ENCODE results near the gene RCAN2. TPM values are rescaled to one million over a fixed set of nuclear protein-coding genes. Genes with fewer than 3 reads are reported as not detected.

The RCAN2 gene
- total RNA-seq, 2 donors from 2014 or later = 3.6 to 7.0 TPM

- H3K4me3 ChIP-seq = no peak overlapping the region
- no peak for TF ChIP-seq CTCF (IDR thresholded peaks at IDR 0.05)
- no peak overlapping the region for H3K9ac ChIP-seq (ENCODE audit: low read depth in 2 of 2, low read length in 2 of 2)
- H3K27me3 ChIP-seq = no peaks in the 10 kb centered on the region
- no peaks in the 10 kb centered on the region for H3K9me3 ChIP-seq
- intact Hi-C loops (cut with DNase I) = no loop called here
- H3K27ac ChIP-seq = no peak overlapping the region
- DNase-seq = no peak
- no peaks in the 10 kb centered on the region for H3K4me1 ChIP-seq
- no peaks in the 10 kb centered on the region for H3K36me3 ChIP-seq
Measured at GRCh38 chr6:46287681-46288080, 203.6 kb downstream of the RCAN2 start.

- no peaks in the 10 kb centered on the region for H3K9me3 ChIP-seq
- intact Hi-C loops (cut with DNase I) = no loop called here
- TF ChIP-seq CTCF (IDR thresholded peaks at IDR 0.05) = no peak
- H3K27ac ChIP-seq = no peak overlapping the region
- H3K9ac ChIP-seq (ENCODE audit: low read depth in 2 of 2, low read length in 2 of 2) = no peak overlapping the region
- DNase-seq = no peak
- H3K27me3 ChIP-seq = no peaks in the 10 kb centered on the region
- H3K4me3 ChIP-seq = no peak overlapping the region
- no peaks in the 10 kb centered on the region for H3K36me3 ChIP-seq
- no peaks in the 10 kb centered on the region for H3K4me1 ChIP-seq
Measured at GRCh38 chr6:46287043-46287442, 204.2 kb downstream of the RCAN2 start.

- Histone ChIP-seq H3K4me3 (no peak overlapping the region), H3K27me3 (no peaks in the 10 kb centered on the region), H3K9ac (ENCODE audit: low read depth in 2 of 2, low read length in 2 of 2) (no peak overlapping the region), H3K9me3 (no peaks in the 10 kb centered on the region), H3K36me3 (no peaks in the 10 kb centered on the region), H3K4me1 (no peaks in the 10 kb centered on the region), H3K27ac (no peak overlapping the region)
- TF ChIP-seq CTCF (IDR thresholded peaks at IDR 0.05) = no peak
- DNase-seq = no peak
- intact Hi-C loops (cut with DNase I) = no loop called here
Measured at GRCh38 chr6:46284475-46284874, 206.8 kb downstream of the RCAN2 start.

GRCh38 chr6:46281110-46281509 is 210.1 kb downstream of the RCAN2 start:
- Histone ChIP-seq H3K27me3 (no peaks in the 10 kb centered on the region), H3K4me1 (no peaks in the 10 kb centered on the region), H3K27ac (no peak overlapping the region), H3K4me3 (no peak overlapping the region), H3K36me3 (no peaks in the 10 kb centered on the region), H3K9ac (ENCODE audit: low read depth in 2 of 2, low read length in 2 of 2) (no peak overlapping the region), H3K9me3 (no peaks in the 10 kb centered on the region)
- intact Hi-C loops (cut with DNase I) = no loop called here
- no peak for TF ChIP-seq CTCF (IDR thresholded peaks at IDR 0.05)
- DNase-seq = no peak

- no peak overlapping the region for H3K9ac ChIP-seq (ENCODE audit: low read depth in 2 of 2, low read length in 2 of 2)
Measured at GRCh38 chr6:46279874-46280273, 211.4 kb downstream of the RCAN2 start.

More at GRCh38 chr6:46279874-46280273, 211.4 kb downstream of the RCAN2 start:
- TF ChIP-seq CTCF (IDR thresholded peaks at IDR 0.05) = no peak
- Histone ChIP-seq H3K27ac (no peak overlapping the region), H3K9me3 (no peaks in the 10 kb centered on the region), H3K36me3 (no peaks in the 10 kb centered on the region), H3K4me3 (no peak overlapping the region), H3K4me1 (no peaks in the 10 kb centered on the region), H3K27me3 (no peaks in the 10 kb centered on the region)
- DNase-seq = no peak
- intact Hi-C loops (cut with DNase I) = no loop called here
